Mesothelial cell of epicardium (in vitro differentiated cells): Measurements from ENCODE around the gene SPECC1L. TPM values are rescaled to one million over a fixed set of nuclear protein-coding genes. Genes with fewer than 3 reads are reported as not detected.

Experiments used
- DNase-seq, 2 experiments: peaks; one replicate each; pipeline ENCODE4 v3.0.0; 2021; ENCODE audit warnings: low spot score in 2 of 2; ENCODE audit not compliant: unreplicated experiment in 2 of 2
- H3K27ac Mint-ChIP-seq: 2 replicates; pipeline ENCODE4 v1.8.0; 2021; ENCODE audit warnings: mixed read lengths
- H3K27me3 Mint-ChIP-seq: 2 replicates; pipeline ENCODE4 v1.8.0; 2021; ENCODE audit warnings: low read depth, mixed read lengths
- H3K36me3 Mint-ChIP-seq: 2 replicates; pipeline ENCODE4 v1.8.0; 2021; ENCODE audit warnings: mixed read lengths
- H3K4me1 Mint-ChIP-seq: 2 replicates; pipeline ENCODE4 v1.8.0; 2021; ENCODE audit warnings: mixed read lengths
- H3K4me3 Mint-ChIP-seq: 2 replicates; pipeline ENCODE4 v1.8.0; 2021; ENCODE audit warnings: mild to moderate bottlenecking, moderate library complexity, mixed read lengths
- H3K9me3 Mint-ChIP-seq: 2 replicates; pipeline ENCODE4 v1.8.0; 2021; ENCODE audit warnings: mixed read lengths
- CTCF ChIP-seq: fragments of 200-600 bp; sonication (generic); IDR thresholded peaks from one replicate; pipeline ENCODE4 v1.5.0; 2021; ENCODE audit warnings: antibody characterized with exemption; ENCODE audit not compliant: unreplicated experiment
- total RNA-seq: library from RNA; stranded (reverse); gene quantifications from 3 replicates; pipeline ENCODE4 v1.2.1, GENCODE V29; 2021

The SPECC1L gene
- total RNA-seq, 1 donor from 2014 or later: 88.0 TPM

GRCh38 chr22:24357547-24357946 lies 86.9 kb downstream of the SPECC1L start:
- peaks cover 4% of the 10 kb centered on the region for H3K9me3 Mint-ChIP-seq
- peak overlapping the region; percentile 74 for H3K27ac Mint-ChIP-seq

DNA sequence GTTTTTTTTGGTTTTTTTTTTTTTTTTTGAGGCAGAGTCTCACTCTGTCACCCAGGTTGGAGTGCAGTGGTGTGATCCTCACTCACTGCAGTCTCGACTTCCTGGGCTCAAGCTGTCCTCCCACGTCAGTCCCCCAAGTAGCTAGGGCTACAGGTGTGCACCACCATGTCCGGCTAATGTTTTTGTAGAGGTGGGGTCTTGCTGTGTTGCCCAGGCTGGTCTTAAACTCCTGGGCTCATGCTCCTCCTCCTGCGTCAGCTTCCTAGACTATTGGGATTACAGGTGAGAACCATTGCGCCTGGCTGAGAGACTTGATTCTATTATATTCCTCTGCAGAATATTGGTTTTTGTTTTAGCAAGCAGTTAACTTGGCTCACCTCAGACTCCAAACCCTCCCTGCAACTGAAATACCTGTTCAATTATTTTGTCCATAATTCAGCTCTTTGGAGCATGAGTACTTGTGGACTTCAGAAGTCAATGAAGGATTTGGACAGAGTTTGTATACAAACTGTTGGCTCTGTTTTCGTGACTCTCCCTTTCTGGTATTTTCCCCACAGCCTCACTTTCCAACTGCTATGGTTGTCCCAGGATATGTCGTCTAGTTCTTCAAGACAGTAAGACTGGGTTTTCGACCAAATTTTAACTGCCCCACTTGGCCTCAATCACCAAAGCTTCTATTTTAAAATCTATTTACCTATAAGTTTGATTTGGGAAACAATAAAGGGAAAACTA lies 87.6 kb downstream of the SPECC1L start:
- DNase-seq: no peak
- TF ChIP-seq CTCF: no peak
- Mint-ChIP-seq H3K4me3 (no peak overlapping the region), H3K27ac (peak overlapping the region; percentile 74), H3K9me3 (peaks cover 4% of the 10 kb centered on the region), H3K36me3 (peaks cover 35% of the 10 kb centered on the region), H3K27me3 (no peaks in the 10 kb centered on the region), H3K4me1 (peaks cover 51% of the 10 kb centered on the region)

More at GRCh38 chr22:24357547-24357946, 86.9 kb downstream of the SPECC1L start:
- peaks cover 56% of the 10 kb centered on the region for H3K4me1 Mint-ChIP-seq
- no peak overlapping the region for H3K4me3 Mint-ChIP-seq
- H3K36me3 Mint-ChIP-seq: peaks cover 28% of the 10 kb centered on the region
- no peak for DNase-seq
- no peak for TF ChIP-seq CTCF
- H3K27me3 Mint-ChIP-seq: no peaks in the 10 kb centered on the region

GRCh38 chr22:24359452-24360120 lies 89.0 kb downstream of the SPECC1L start:
- no peaks in the 10 kb centered on the region for H3K9me3 Mint-ChIP-seq
- H3K27ac Mint-ChIP-seq: peak overlapping the region; percentile 64
- H3K4me1 Mint-ChIP-seq: peaks cover 50% of the 10 kb centered on the region
- H3K36me3 Mint-ChIP-seq: peaks cover 27% of the 10 kb centered on the region
- no peak overlapping the region for H3K4me3 Mint-ChIP-seq
- TF ChIP-seq CTCF: no peak
- DNase-seq: no peak
- no peaks in the 10 kb centered on the region for H3K27me3 Mint-ChIP-seq

DNA sequence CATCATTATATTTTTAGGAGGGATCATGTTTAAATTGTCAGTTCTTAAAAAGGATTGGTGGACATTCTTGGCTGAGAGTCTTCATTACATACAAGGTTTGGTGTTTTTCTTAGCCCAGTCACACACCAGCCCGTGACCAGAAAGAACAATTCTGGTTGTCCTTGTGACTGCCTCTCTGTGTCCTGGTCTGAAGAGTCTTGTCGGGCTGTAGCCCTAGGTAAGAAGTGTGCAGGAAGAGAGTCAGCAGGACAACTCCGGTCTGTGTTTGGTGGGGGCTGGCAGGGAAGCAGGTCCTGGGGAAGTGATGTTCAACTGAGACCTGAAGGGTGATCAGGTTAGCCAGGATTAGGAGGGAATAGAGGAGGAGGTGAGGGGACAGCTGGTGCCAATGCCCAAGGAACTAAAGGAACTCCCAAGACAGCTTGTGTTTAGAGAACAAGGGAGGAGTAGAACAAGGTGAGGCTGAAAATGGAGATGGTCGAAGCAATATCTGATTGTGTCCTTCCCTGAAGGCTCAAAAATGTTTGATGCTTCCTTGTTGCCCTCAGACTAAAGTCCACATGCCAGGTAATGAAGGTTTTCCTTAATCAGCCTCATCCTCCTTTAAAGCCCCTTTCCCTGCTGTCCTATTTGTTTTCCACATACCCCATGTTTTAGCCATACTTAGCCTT lies 91.5 kb downstream of the SPECC1L start:
- Mint-ChIP-seq H3K9me3 (no peaks in the 10 kb centered on the region), H3K4me3 (no peak overlapping the region), H3K27me3 (no peaks in the 10 kb centered on the region), H3K4me1 (peaks cover 31% of the 10 kb centered on the region), H3K27ac (no peak overlapping the region), H3K36me3 (peaks cover 38% of the 10 kb centered on the region)
- DNase-seq: no peak
- no peak for TF ChIP-seq CTCF

DNA sequence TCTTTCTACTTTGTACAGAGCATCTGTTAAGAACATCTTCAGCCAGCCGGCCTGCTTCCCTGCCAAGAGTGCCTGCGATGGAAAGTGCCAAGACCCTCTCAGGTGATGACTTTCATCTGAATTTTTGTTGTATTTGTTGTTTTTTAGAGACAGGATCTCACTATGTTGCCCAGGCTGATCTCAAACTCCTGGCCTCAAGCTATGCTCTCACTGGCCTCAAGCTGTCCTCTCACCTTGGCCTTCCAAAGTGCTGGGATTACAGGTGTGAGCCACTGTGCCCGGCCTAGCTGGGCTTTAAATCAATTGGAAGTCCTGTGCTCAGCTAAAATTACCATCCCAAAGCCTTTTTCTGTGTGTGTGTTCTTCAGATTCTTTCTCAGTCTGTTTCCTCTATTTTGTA lies 92.6 kb downstream of the SPECC1L start:
- Mint-ChIP-seq H3K4me1 (peaks cover 31% of the 10 kb centered on the region), H3K27me3 (no peaks in the 10 kb centered on the region), H3K4me3 (no peak overlapping the region), H3K36me3 (peaks cover 39% of the 10 kb centered on the region), H3K27ac (no peak overlapping the region), H3K9me3 (no peaks in the 10 kb centered on the region)
- DNase-seq: no peak
- no peak for TF ChIP-seq CTCF
